HepG2 (cell line): ENCODE data around the gene TCEA3. TPM values are rescaled to one million over a fixed set of nuclear protein-coding genes. Genes with fewer than 3 reads are reported as not detected.

ENCODE experiments used
- GATAD2A ChIP-seq: IDR thresholded peaks from 2 replicates; pipeline ENCODE4 v1.6.1; 2016
- HMGXB3 ChIP-seq: sonication (generic); formaldehyde crosslinking; IDR thresholded peaks from 2 replicates; pipeline ENCODE4 v1.4.0; 2020; ENCODE audit warnings: missing genetic modification reagents, borderline replicate concordance
- IKZF1 ChIP-seq: fragments of 450-650 bp; IDR thresholded peaks from 2 replicates; pipeline ENCODE4 v1.7.1; 2016
- MED13 ChIP-seq: sonication (generic); formaldehyde crosslinking; IDR thresholded peaks from 2 replicates; pipeline ENCODE4 v1.5.0; 2020; ENCODE audit warnings: missing genetic modification reagents
- PHF8 ChIP-seq: sonication (generic); formaldehyde crosslinking; IDR thresholded peaks from 2 replicates; pipeline ENCODE4 v1.5.0; 2020; ENCODE audit warnings: missing genetic modification reagents
- WIZ ChIP-seq: sonication (generic); formaldehyde crosslinking; IDR thresholded peaks from 2 replicates; pipeline ENCODE4 v1.5.1; 2020; ENCODE audit warnings: mild to moderate bottlenecking, missing genetic modification reagents
- ZBED4 ChIP-seq: sonication (generic); formaldehyde crosslinking; IDR thresholded peaks from 2 replicates; pipeline ENCODE4 v1.4.0; 2020; ENCODE audit warnings: missing genetic modification reagents, borderline replicate concordance
- ZMYM2 ChIP-seq: sonication (generic); formaldehyde crosslinking; IDR thresholded peaks from 2 replicates; pipeline ENCODE4 v1.8.0; 2022; ENCODE audit warnings: mild to moderate bottlenecking, missing genetic modification reagents
- ZNF234 ChIP-seq: sonication (generic); formaldehyde crosslinking; conservative IDR thresholded peaks from 2 replicates; pipeline ENCODE4 v1.5.1; 2020; ENCODE audit warnings: mild to moderate bottlenecking, missing genetic modification reagents
- ZNF235 ChIP-seq: sonication (generic); formaldehyde crosslinking; IDR thresholded peaks from 2 replicates; pipeline ENCODE4 v1.8.1; 2023; ENCODE audit warnings: mild to moderate bottlenecking, missing genetic modification reagents, borderline replicate concordance
- ZNF574 ChIP-seq: sonication (generic); formaldehyde crosslinking; IDR thresholded peaks from 2 replicates; pipeline ENCODE4 v1.4.0; 2020; ENCODE audit warnings: missing genetic modification reagents
- ZXDC ChIP-seq: sonication (generic); formaldehyde crosslinking; IDR thresholded peaks from 2 replicates; pipeline ENCODE4 v1.5.0; 2020; ENCODE audit warnings: mild to moderate bottlenecking, missing genetic modification reagents
- ZZZ3 ChIP-seq: sonication (generic); formaldehyde crosslinking; IDR thresholded peaks from 2 replicates; pipeline ENCODE4 v1.4.0; 2020; ENCODE audit warnings: missing genetic modification reagents, mild to moderate bottlenecking, borderline replicate concordance
- polyA plus RNA-seq, 8 experiments: library from polyadenylated mRNA; depleted of rRNA in 3 of 8; stranded (reverse) in 7 of 8; unstranded in 1 of 8; fragments of >200 nt; fragmentation: Illumina TruSeq in 4 of 8; extraction: Trizol in 4 of 8; gene quantifications; 2 replicates each; pipeline versions ENCODE4 v1.2.1 to v1.2.3, GENCODE V29; 2011 to 2016; ENCODE audit warnings: low read depth in 4 of 8, missing spikeins in 1 of 8, mixed read lengths in 1 of 8; ENCODE audit not compliant: insufficient read depth in 1 of 8
- total RNA-seq, 5 experiments: library from RNA; depleted of rRNA; stranded (reverse); fragments of >200 nt; fragmentation: Illumina TruSeq; extraction: Trizol; gene quantifications; 2 replicates each; pipeline ENCODE4 v1.2.3, GENCODE V29; 2016; ENCODE audit warnings: low read depth in 1 of 5

Gene TCEA3
- total and polyA plus RNA-seq, 2 of the 13 experiments (the other 11 are each of a cell fraction or from before 2014, with no cell fraction given) = 55.5 to 84.6 TPM

GRCh38 chr1:23424293-23425192 is at the start of gene TCEA3 (continued):
- TF ChIP-seq ZBED4 (CRISPR knock-in tag) (peak; percentile 45; the same call in 1 of the 2 replicates), ZXDC (no peak; the same call in 1 of the 2 replicates), HMGXB3 (CRISPR knock-in tag) (no peak; the same call in 1 of the 2 replicates), ZNF235 (no peak; the same call in 1 of the 2 replicates), WIZ (CRISPR knock-in tag) (no peak), MED13 (peak; percentile 75), PHF8 (peak; percentile 80), ZNF574 (CRISPR knock-in tag) (no peak), ZNF234 (peak; percentile 69), ZZZ3 (CRISPR knock-in tag) (no peak; the same call in 1 of the 2 replicates), ZMYM2 (CRISPR knock-in tag) (no peak), GATAD2A (0 out of 2 replicates have a peak, but pooled peaks have one; percentile 30), IKZF1 (no peak)
